ENCODE measurements around the gene ATP2B3.
A peak's percentile ranks its signal among the peaks of the same experiment; 100 is the strongest.

The ATP2B3 gene

DNA sequence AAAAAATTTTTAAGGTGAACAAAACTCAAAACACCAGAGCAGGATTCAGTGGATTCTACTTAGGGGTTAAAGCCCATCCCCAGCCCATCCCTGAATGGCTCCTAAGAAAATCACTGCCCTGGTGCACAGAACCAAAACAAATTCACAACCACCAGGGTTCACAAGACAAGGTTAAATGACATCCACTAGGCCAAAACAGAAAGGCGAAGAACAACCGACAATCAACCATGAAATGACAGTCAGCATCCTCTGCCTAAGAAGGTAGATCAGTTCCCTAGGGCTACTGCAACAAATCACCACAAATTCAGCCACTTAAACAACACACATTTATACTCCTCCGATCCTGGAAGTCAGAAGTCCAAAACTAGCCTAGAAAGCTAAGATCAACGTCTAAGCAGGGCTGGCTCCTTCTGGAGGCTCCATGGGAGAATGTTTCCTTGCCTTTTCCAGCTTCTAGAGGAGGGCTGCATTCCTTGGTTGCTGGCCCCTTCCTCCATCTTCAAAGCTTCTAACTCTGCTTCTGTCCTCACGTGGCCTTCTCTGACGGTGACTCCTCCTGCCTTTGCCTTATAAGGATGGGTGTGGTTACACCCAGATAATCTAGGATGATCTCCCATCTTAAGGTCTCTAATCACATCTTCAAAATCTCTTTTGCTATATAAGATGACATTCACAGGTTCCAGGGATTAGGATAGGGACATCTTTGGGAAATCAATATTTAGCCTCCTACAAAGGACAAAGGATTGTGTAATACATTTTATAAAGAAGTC lies 79.7 kb downstream of the ATP2B3 start:
- peak overlapping the region; percentile 80 for H3K4me3 ChIP-seq (ENCODE audit: low read length, poor library complexity, severe bottlenecking)
- H3K4me2 ChIP-seq (ENCODE audit: low read depth, low read length, poor library complexity, severe bottlenecking): peak overlapping the region; percentile 77
- TF ChIP-seq, protein P1, sequence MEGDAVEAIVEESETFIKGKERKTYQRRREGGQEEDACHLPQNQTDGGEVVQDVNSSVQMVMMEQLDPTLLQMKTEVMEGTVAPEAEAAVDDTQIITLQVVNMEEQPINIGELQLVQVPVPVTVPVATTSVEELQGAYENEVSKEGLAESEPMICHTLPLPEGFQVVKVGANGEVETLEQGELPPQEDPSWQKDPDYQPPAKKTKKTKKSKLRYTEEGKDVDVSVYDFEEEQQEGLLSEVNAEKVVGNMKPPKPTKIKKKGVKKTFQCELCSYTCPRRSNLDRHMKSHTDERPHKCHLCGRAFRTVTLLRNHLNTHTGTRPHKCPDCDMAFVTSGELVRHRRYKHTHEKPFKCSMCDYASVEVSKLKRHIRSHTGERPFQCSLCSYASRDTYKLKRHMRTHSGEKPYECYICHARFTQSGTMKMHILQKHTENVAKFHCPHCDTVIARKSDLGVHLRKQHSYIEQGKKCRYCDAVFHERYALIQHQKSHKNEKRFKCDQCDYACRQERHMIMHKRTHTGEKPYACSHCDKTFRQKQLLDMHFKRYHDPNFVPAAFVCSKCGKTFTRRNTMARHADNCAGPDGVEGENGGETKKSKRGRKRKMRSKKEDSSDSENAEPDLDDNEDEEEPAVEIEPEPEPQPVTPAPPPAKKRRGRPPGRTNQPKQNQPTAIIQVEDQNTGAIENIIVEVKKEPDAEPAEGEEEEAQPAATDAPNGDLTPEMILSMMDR (conservative IDR thresholded peaks at IDR 0.05; ENCODE audit: low read length): no peak
- no peak for TF ChIP-seq EZH2phosphoT487 (IDR thresholded peaks at IDR 0.05; ENCODE audit: borderline replicate concordance)
- no peaks in the 10 kb centered on the region for H3F3A ChIP-seq (ENCODE audit: low read depth)
- no peaks in the 10 kb centered on the region for H3K27me3 ChIP-seq (ENCODE audit: insufficient read depth, low read length, poor library complexity, severe bottlenecking)
- H3K9me2 ChIP-seq (replicated peaks; ENCODE audit: low read depth, low read length): no peaks in the 10 kb centered on the region
- H3K36me3 ChIP-seq (ENCODE audit: insufficient read depth, low read length): peaks cover 11% of the 10 kb centered on the region; the same call in 1 of the 2 replicates
- H3K79me2 ChIP-seq (ENCODE audit: insufficient read depth, low read length): peaks cover 45% of the 10 kb centered on the region
- H3K4me1 ChIP-seq (ENCODE audit: insufficient read depth, low read length, poor library complexity, severe bottlenecking): peaks cover 15% of the 10 kb centered on the region
- H3K9me3 ChIP-seq (ENCODE audit: insufficient read depth, low read depth, low read length): no peaks in the 10 kb centered on the region
- no peak overlapping the region for H3K9ac ChIP-seq (ENCODE audit: low read depth, low read length, poor library complexity, severe bottlenecking)
- H2AFZ ChIP-seq (ENCODE audit: low read length): no peak overlapping the region
- peaks cover 20% of the 10 kb centered on the region for H4K20me1 ChIP-seq (ENCODE audit: insufficient read depth, low read length, poor library complexity, severe bottlenecking)

DNA sequence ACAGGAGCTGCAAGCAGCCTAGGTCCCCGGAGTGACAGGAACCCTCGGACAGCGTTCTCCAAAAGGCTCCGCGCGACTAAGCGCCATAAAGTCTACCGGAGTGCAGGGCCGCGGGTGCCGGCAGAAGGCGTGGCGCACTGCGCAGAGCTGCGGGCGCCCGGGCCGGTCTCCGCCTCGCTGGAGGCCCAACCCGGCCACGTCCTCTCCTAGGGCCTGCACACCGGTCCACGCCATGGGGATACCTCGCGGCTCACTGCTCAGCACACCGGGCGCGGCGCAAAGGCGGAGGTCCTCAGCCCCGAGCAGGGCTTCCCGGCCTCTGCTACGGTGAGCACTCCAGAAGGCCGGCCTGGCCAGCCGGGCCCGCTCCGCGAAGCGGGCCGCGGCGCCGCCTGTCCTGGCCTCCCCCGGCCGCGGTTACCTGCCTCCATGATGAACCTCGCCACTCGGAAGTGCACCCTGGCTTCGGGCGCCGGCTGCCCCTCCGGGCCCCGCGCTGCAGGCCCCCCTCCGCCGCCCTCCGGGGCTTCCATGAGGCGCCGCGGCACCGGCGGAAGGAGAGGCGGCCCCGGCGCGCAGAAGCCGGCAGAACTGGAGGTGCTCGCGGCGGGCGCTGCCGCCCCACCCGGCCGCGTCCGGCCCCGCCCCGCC lies 81.2 kb downstream of the ATP2B3 start, which contains the start of gene CCNQ:
TSS of gene CCNQ (minus strand) at position 599 of the 651 bp plus-strand sequence. CDS start at position 533, 66 bp downstream.
- peak within 1 kb of the TSS; percentile 86 for H2AFZ ChIP-seq (ENCODE audit: low read length)
- no peaks in the 10 kb centered on the region for H3K9me2 ChIP-seq (replicated peaks; ENCODE audit: low read depth, low read length)
- peaks cover 45% of the 10 kb centered on the region for H3K79me2 ChIP-seq (ENCODE audit: insufficient read depth, low read length)
- H3K9me3 ChIP-seq (ENCODE audit: insufficient read depth, low read depth, low read length): no peaks in the 10 kb centered on the region
- peaks cover 20% of the 10 kb centered on the region for H4K20me1 ChIP-seq (ENCODE audit: insufficient read depth, low read length, poor library complexity, severe bottlenecking)
- H3K27me3 ChIP-seq (ENCODE audit: insufficient read depth, low read length, poor library complexity, severe bottlenecking): no peaks in the 10 kb centered on the region
- no peak for TF ChIP-seq EZH2phosphoT487 (IDR thresholded peaks at IDR 0.05; ENCODE audit: borderline replicate concordance)
- TF ChIP-seq, protein P1 (conservative IDR thresholded peaks at IDR 0.05; ENCODE audit: low read length): no peak
- H3K4me1 ChIP-seq (ENCODE audit: insufficient read depth, low read length, poor library complexity, severe bottlenecking): peaks cover 15% of the 10 kb centered on the region
- peak within 1 kb of the TSS; percentile 89 for H3K4me2 ChIP-seq (ENCODE audit: low read depth, low read length, poor library complexity, severe bottlenecking)
- peaks cover 10% of the 10 kb centered on the region; the same call in 1 of the 2 replicates for H3K36me3 ChIP-seq (ENCODE audit: insufficient read depth, low read length)
- H3K9ac ChIP-seq (ENCODE audit: low read depth, low read length, poor library complexity, severe bottlenecking): peak within 1 kb of the TSS; percentile 89
- peak within 1 kb of the TSS; percentile 83 for H3K4me3 ChIP-seq (ENCODE audit: low read length, poor library complexity, severe bottlenecking)
- no peaks in the 10 kb centered on the region for H3F3A ChIP-seq (ENCODE audit: low read depth)

DNA sequence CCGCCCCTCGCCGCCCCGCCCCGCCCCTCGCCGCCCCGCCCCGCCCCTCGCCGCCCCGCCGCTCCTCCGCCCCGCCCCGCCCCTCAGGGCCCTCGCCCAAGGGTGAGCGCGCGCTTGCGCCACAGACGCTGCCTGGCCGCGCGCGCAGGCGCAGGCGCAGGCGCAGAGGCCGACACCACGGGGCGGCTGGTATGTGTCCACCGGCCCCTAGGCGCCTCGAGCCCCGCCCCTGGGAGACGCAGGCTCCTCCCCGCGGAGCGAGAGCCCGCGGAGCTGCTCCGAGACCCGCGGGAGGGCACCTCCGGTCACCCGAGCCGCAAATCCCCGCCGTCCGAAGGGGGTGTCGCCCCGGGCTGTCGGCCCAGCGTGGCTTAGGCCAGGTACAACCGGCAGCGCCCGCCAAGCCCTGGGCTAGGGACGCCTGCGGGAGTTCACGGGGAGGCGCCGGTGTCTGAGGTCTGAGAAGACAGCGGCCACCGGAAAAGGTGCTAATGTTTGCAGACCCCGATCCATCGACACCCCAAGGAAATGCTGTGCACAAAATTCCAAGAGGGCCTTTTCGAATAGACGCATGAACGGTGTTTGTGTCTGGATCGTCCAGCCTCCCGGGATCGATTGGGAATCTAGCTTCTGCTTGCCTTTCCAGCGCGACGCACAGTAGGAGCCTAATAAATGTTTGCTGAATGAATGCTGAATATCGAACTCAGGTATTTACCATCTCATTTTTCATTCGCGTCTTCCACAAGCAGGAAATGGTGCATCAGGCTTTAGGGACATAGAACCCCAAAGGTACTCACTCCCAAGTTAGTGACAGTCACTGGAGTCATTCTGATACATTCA lies 82.0 kb downstream of the ATP2B3 start:
- H3K27me3 ChIP-seq (ENCODE audit: insufficient read depth, low read length, poor library complexity, severe bottlenecking): no peaks in the 10 kb centered on the region
- peaks cover 45% of the 10 kb centered on the region for H3K79me2 ChIP-seq (ENCODE audit: insufficient read depth, low read length)
- H3F3A ChIP-seq (ENCODE audit: low read depth): no peaks in the 10 kb centered on the region
- no peak for TF ChIP-seq EZH2phosphoT487 (IDR thresholded peaks at IDR 0.05; ENCODE audit: borderline replicate concordance)
- TF ChIP-seq, protein P1 (conservative IDR thresholded peaks at IDR 0.05; ENCODE audit: low read length): no peak
- peak overlapping the region; percentile 86 for H2AFZ ChIP-seq (ENCODE audit: low read length)
- H3K4me2 ChIP-seq (ENCODE audit: low read depth, low read length, poor library complexity, severe bottlenecking): peak overlapping the region; percentile 89
- peaks cover 20% of the 10 kb centered on the region for H4K20me1 ChIP-seq (ENCODE audit: insufficient read depth, low read length, poor library complexity, severe bottlenecking)
- H3K4me3 ChIP-seq (ENCODE audit: low read length, poor library complexity, severe bottlenecking): peak overlapping the region; percentile 83
- peak overlapping the region; percentile 89 for H3K9ac ChIP-seq (ENCODE audit: low read depth, low read length, poor library complexity, severe bottlenecking)
- peaks cover 3% of the 10 kb centered on the region; the same call in 1 of the 2 replicates for H3K36me3 ChIP-seq (ENCODE audit: insufficient read depth, low read length)
- no peaks in the 10 kb centered on the region for H3K9me2 ChIP-seq (replicated peaks; ENCODE audit: low read depth, low read length)
- no peaks in the 10 kb centered on the region for H3K9me3 ChIP-seq (ENCODE audit: insufficient read depth, low read depth, low read length)
- H3K4me1 ChIP-seq (ENCODE audit: insufficient read depth, low read length, poor library complexity, severe bottlenecking): peaks cover 15% of the 10 kb centered on the region
